ENCODE data around the gene MACROH2A1.

MACROH2A1 gene

DNA sequence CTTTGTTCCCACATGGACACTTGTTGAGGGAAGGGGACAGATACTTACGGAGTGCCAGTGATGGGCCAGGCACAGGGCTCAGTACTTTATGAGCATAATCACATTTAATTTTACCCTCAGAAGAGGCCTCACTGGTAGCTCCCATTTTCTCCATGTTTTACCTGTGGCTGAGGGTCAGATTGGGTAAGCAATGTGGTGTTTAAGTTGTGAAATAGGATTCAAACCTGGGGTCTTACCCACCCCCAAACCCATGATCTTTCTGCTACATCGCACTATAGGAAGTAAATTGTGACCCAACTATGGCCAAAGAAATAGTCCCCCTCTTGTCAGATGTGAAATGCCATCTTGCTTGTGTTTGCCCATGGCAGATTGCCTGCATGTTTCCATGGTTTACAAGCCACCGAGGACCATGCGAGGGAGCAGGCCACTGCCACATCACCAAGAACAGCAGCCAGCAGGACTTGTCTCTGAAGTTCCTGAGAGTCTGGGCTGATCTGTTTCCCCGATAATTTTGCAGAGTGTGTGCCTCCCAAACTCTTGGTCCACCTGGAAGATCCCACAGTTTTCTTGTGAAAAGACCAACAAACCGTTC, 95.4 kb downstream of the MACROH2A1 start:
- no peaks in the 10 kb centered on the region; the same call in 1 of the 2 replicates for H3K27me3 ChIP-seq (ENCODE audit: low read depth, low read length)
- no peaks in the 10 kb centered on the region for H3K9me3 ChIP-seq (ENCODE audit: insufficient read depth, low read length)
- no peaks in the 10 kb centered on the region for H4K20me1 ChIP-seq (ENCODE audit: insufficient read depth, low read length)
- no peak overlapping the region for H2AFZ ChIP-seq (ENCODE audit: low read depth, low read length)
- no peak overlapping the region for H3K9ac ChIP-seq (ENCODE audit: low read length)
- no peaks in the 10 kb centered on the region for H3K4me1 ChIP-seq (ENCODE audit: low read length)
- no peak overlapping the region for H3K4me3 ChIP-seq (ENCODE audit: low read length)
- no peak overlapping the region for H3K27ac ChIP-seq (ENCODE audit: low read length)
- H3K4me2 ChIP-seq (ENCODE audit: low read length) = no peak overlapping the region
- H3K36me3 ChIP-seq (replicated peaks; ENCODE audit: low read depth, low read length) = no peaks in the 10 kb centered on the region
- TF ChIP-seq CTCF (IDR thresholded peaks at IDR 0.05; ENCODE audit: low read depth, low read length) (no peak), EZH2phosphoT487 (IDR thresholded peaks at IDR 0.05; ENCODE audit: low read depth) (no peak)
- no peaks in the 10 kb centered on the region for H3K79me2 ChIP-seq (ENCODE audit: low read length)

GRCh38 chr5:135296900-135297816, 101.9 kb downstream of the MACROH2A1 start:
- Histone ChIP-seq H3K36me3 (replicated peaks; ENCODE audit: low read depth, low read length) (no peaks in the 10 kb centered on the region), H3K9me3 (ENCODE audit: insufficient read depth, low read length) (no peaks in the 10 kb centered on the region), H3K4me3 (ENCODE audit: low read length) (no peak overlapping the region), H3K27ac (ENCODE audit: low read length) (no peak overlapping the region), H2AFZ (ENCODE audit: low read depth, low read length) (no peak overlapping the region), H3K4me2 (ENCODE audit: low read length) (no peak overlapping the region), H3K27me3 (ENCODE audit: low read depth, low read length) (no peaks in the 10 kb centered on the region; the same call in 1 of the 2 replicates), H3K79me2 (ENCODE audit: low read length) (no peaks in the 10 kb centered on the region), H3K4me1 (ENCODE audit: low read length) (no peaks in the 10 kb centered on the region), H3K9ac (ENCODE audit: low read length) (no peak overlapping the region), H4K20me1 (ENCODE audit: insufficient read depth, low read length) (no peaks in the 10 kb centered on the region)
- no peak for TF ChIP-seq CTCF (IDR thresholded peaks at IDR 0.05; ENCODE audit: low read depth, low read length)
- TF ChIP-seq EZH2phosphoT487 (IDR thresholded peaks at IDR 0.05; ENCODE audit: low read depth) = no peak

DNA sequence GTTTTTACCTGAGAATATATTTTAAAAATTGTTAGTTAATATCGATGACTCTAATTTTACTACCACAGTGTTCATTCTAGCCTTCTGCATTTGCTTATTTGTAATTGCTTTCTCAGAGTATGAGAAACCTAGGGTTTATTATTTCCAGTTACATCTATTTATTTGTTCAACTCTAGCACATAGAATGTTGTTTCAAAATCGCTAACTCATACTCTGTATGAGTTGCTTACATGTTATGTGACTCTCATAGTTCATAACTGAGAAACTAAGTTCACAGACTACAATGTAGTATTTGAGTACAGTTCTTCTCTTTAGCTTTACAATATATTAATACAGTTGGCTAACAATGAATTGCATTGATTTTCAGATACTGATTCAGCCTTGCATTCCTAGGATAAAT, 103.2 kb downstream of the MACROH2A1 start:
- Histone ChIP-seq H3K9ac (ENCODE audit: low read length) (no peak overlapping the region), H3K27me3 (ENCODE audit: low read depth, low read length) (no peaks in the 10 kb centered on the region), H3K4me3 (ENCODE audit: low read length) (no peak overlapping the region), H3K36me3 (replicated peaks; ENCODE audit: low read depth, low read length) (no peaks in the 10 kb centered on the region), H3K27ac (ENCODE audit: low read length) (no peak overlapping the region), H2AFZ (ENCODE audit: low read depth, low read length) (no peak overlapping the region), H3K79me2 (ENCODE audit: low read length) (no peaks in the 10 kb centered on the region), H4K20me1 (ENCODE audit: insufficient read depth, low read length) (no peaks in the 10 kb centered on the region), H3K4me2 (ENCODE audit: low read length) (no peak overlapping the region), H3K9me3 (ENCODE audit: insufficient read depth, low read length) (no peaks in the 10 kb centered on the region), H3K4me1 (ENCODE audit: low read length) (no peaks in the 10 kb centered on the region)
- TF ChIP-seq EZH2phosphoT487 (IDR thresholded peaks at IDR 0.05; ENCODE audit: low read depth) (no peak), CTCF (IDR thresholded peaks at IDR 0.05; ENCODE audit: low read depth, low read length) (no peak)

- Histone ChIP-seq H3K9me3 (ENCODE audit: insufficient read depth, low read length) (no peaks in the 10 kb centered on the region), H3K36me3 (replicated peaks; ENCODE audit: low read depth, low read length) (no peaks in the 10 kb centered on the region), H3K4me2 (ENCODE audit: low read length) (no peak overlapping the region), H4K20me1 (ENCODE audit: insufficient read depth, low read length) (no peaks in the 10 kb centered on the region), H3K4me1 (ENCODE audit: low read length) (no peaks in the 10 kb centered on the region), H3K9ac (ENCODE audit: low read length) (no peak overlapping the region), H3K27me3 (ENCODE audit: low read depth, low read length) (no peaks in the 10 kb centered on the region), H3K27ac (ENCODE audit: low read length) (no peak overlapping the region), H2AFZ (ENCODE audit: low read depth, low read length) (no peak overlapping the region), H3K79me2 (ENCODE audit: low read length) (no peaks in the 10 kb centered on the region), H3K4me3 (ENCODE audit: low read length) (no peak overlapping the region)
- no peak for TF ChIP-seq EZH2phosphoT487 (IDR thresholded peaks at IDR 0.05; ENCODE audit: low read depth)
- no peak for TF ChIP-seq CTCF (IDR thresholded peaks at IDR 0.05; ENCODE audit: low read depth, low read length)
Observed at GRCh38 chr5:135294793-135295192, 104.2 kb downstream of the MACROH2A1 start.

Data from OCI-LY3 (cell line).